HepG2 (cell line): ENCODE measurements around the gene KLF5. TPM values are rescaled to one million over a fixed set of nuclear protein-coding genes. Genes with fewer than 3 reads are reported as not detected.
A peak's percentile ranks its signal among the peaks of the same experiment; 100 is the strongest.

Experiments used
- ETV5 ChIP-seq: IDR thresholded peaks from 2 replicates; pipeline ENCODE4 v1.6.1; 2018; ENCODE audit warnings: missing biosample characterization, missing genetic modification reagents, inconsistent platforms, borderline replicate concordance
- HNF1A ChIP-seq, 2 experiments: sonication (generic) in 1 of 2; formaldehyde crosslinking in 1 of 2; IDR thresholded peaks; 2 replicates each; pipeline versions ENCODE4 v1.4.0 to v1.6.1; 2016 to 2020; ENCODE audit warnings: borderline replicate concordance in 1 of 2, low read depth in 1 of 2, mild to moderate bottlenecking in 1 of 2, missing genetic modification reagents in 1 of 2
- MIXL1 ChIP-seq: IDR thresholded peaks from 2 replicates; pipeline ENCODE4 v1.6.1; 2016
- NR2F6 ChIP-seq, 2 experiments: IDR thresholded peaks; 2 replicates each; pipeline ENCODE4 v1.6.1; 2016; ENCODE audit warnings: antibody characterized with exemption in 1 of 2, mild to moderate bottlenecking in 1 of 2
- SMC3 ChIP-seq: IDR thresholded peaks from 2 replicates; pipeline ENCODE4 v1.6.1; 2011; ENCODE audit warnings: low read length, improper control_type of control experiment
- SP5 ChIP-seq: IDR thresholded peaks from 2 replicates; pipeline ENCODE4 v1.6.1; 2016; ENCODE audit warnings: low read depth, borderline replicate concordance
- TCF7L2 ChIP-seq: IDR thresholded peaks from 2 replicates; pipeline ENCODE4 v1.6.1; 2011; ENCODE audit warnings: mild to moderate bottlenecking, low read depth, low read length, moderate library complexity
- TFE3 ChIP-seq: IDR thresholded peaks from 2 replicates; pipeline ENCODE4 v1.6.1; 2016
- U2AF1 ChIP-seq: fragments of 200-400 bp; formaldehyde crosslinking; optimal IDR thresholded peaks from 2 replicates; pipeline ENCODE3; 2017; ENCODE audit warnings: mild to moderate bottlenecking, low read depth, low read length
- ZNF124 ChIP-seq: sonication (generic); formaldehyde crosslinking; IDR thresholded peaks from 2 replicates; pipeline ENCODE4 v1.4.0; 2020; ENCODE audit warnings: missing genetic modification reagents
- ZNF556 ChIP-seq: sonication (generic); formaldehyde crosslinking; IDR thresholded peaks from 2 replicates; pipeline ENCODE4 v1.4.0; 2020; ENCODE audit warnings: mild to moderate bottlenecking, missing genetic modification reagents, borderline replicate concordance
- ZNF558 ChIP-seq: sonication (generic); formaldehyde crosslinking; IDR thresholded peaks from 2 replicates; pipeline ENCODE4 v1.9.0; 2022; ENCODE audit warnings: mild to moderate bottlenecking, missing genetic modification reagents, borderline replicate concordance
- ZNF792 ChIP-seq: IDR thresholded peaks from 2 replicates; pipeline ENCODE4 v1.6.1; 2016
- polyA plus RNA-seq, 8 experiments: library from polyadenylated mRNA; depleted of rRNA in 3 of 8; stranded (reverse) in 7 of 8; unstranded in 1 of 8; fragments of >200 nt; fragmentation: Illumina TruSeq in 4 of 8; extraction: Trizol in 4 of 8; gene quantifications; 2 replicates each; pipeline versions ENCODE4 v1.2.1 to v1.2.3, GENCODE V29; 2011 to 2016; ENCODE audit warnings: low read depth in 4 of 8, missing spikeins in 1 of 8, mixed read lengths in 1 of 8; ENCODE audit not compliant: insufficient read depth in 1 of 8
- total RNA-seq, 5 experiments: library from RNA; depleted of rRNA; stranded (reverse); fragments of >200 nt; fragmentation: Illumina TruSeq; extraction: Trizol; gene quantifications; 2 replicates each; pipeline ENCODE4 v1.2.3, GENCODE V29; 2016; ENCODE audit warnings: low read depth in 1 of 5
- TF ChIP-seq, protein P1 (sequence below): sonication (generic); formaldehyde crosslinking; IDR thresholded peaks from 2 replicates; pipeline ENCODE4 v1.4.0; 2020; ENCODE audit warnings: missing genetic modification reagents
- TF ChIP-seq, protein P2 (sequence below): sonication (generic); formaldehyde crosslinking; IDR thresholded peaks from 2 replicates; pipeline ENCODE4 v1.4.0; 2020; ENCODE audit warnings: missing genetic modification reagents
- TF ChIP-seq, protein P3 (sequence below): sonication (generic); formaldehyde crosslinking; IDR thresholded peaks from 2 replicates; pipeline ENCODE4 v1.4.0; 2020; ENCODE audit warnings: missing genetic modification reagents

KLF5 gene
- total and polyA plus RNA-seq, 2 of the 13 experiments (the other 11 are each of a cell fraction or from before 2014, with no cell fraction given): 1.7 to 9.2 TPM

GRCh38 chr13:73090116-73090822, 31.5 kb downstream of the KLF5 start (continued):
- TF ChIP-seq, protein P1, sequence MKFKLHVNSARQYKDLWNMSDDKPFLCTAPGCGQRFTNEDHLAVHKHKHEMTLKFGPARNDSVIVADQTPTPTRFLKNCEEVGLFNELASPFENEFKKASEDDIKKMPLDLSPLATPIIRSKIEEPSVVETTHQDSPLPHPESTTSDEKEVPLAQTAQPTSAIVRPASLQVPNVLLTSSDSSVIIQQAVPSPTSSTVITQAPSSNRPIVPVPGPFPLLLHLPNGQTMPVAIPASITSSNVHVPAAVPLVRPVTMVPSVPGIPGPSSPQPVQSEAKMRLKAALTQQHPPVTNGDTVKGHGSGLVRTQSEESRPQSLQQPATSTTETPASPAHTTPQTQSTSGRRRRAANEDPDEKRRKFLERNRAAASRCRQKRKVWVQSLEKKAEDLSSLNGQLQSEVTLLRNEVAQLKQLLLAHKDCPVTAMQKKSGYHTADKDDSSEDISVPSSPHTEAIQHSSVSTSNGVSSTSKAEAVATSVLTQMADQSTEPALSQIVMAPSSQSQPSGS (CRISPR knock-in tag): peak; percentile 93; the same call in 1 of the 2 replicates
- TF ChIP-seq TFE3 (CRISPR knock-in tag) (peak; percentile 49; the same call in 1 of the 2 replicates), ZNF124 (CRISPR knock-in tag) (0 out of 2 replicates have a peak, but pooled peaks have one; percentile 32), ETV5 (peak; percentile 100), HNF1A (IDR thresholded peaks at IDR 0.05; ENCODE audit: low read depth) (0 out of 2 replicates have a peak, but pooled peaks have one; percentile 35), HNF1A (CRISPR knock-in tag; IDR thresholded peaks at IDR 0.05; ENCODE audit: borderline replicate concordance) (peak; percentile 22; the same call in 1 of the 2 replicates), ZNF792 (CRISPR knock-in tag) (peak; percentile 82), MIXL1 (CRISPR knock-in tag) (no peak), ZNF558 (no peak), U2AF1 (no peak), NR2F6 (IDR thresholded peaks at IDR 0.05) (no peak), NR2F6 (CRISPR knock-in tag; IDR thresholded peaks at IDR 0.05) (peak; percentile 63), ZNF556 (CRISPR knock-in tag) (no peak), SMC3 (no peak), TCF7L2 (peak; percentile 62; the same call in 1 of the 2 replicates), SP5 (peak; percentile 97)
- TF ChIP-seq, protein P2, sequence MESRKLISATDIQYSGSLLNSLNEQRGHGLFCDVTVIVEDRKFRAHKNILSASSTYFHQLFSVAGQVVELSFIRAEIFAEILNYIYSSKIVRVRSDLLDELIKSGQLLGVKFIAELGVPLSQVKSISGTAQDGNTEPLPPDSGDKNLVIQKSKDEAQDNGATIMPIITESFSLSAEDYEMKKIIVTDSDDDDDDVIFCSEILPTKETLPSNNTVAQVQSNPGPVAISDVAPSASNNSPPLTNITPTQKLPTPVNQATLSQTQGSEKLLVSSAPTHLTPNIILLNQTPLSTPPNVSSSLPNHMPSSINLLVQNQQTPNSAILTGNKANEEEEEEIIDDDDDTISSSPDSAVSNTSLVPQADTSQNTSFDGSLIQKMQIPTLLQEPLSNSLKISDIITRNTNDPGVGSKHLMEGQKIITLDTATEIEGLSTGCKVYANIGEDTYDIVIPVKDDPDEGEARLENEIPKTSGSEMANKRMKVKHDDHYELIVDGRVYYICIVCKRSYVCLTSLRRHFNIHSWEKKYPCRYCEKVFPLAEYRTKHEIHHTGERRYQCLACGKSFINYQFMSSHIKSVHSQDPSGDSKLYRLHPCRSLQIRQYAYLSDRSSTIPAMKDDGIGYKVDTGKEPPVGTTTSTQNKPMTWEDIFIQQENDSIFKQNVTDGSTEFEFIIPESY (CRISPR knock-in tag): peak; percentile 21; the same call in 1 of the 2 replicates
- TF ChIP-seq, protein P3, sequence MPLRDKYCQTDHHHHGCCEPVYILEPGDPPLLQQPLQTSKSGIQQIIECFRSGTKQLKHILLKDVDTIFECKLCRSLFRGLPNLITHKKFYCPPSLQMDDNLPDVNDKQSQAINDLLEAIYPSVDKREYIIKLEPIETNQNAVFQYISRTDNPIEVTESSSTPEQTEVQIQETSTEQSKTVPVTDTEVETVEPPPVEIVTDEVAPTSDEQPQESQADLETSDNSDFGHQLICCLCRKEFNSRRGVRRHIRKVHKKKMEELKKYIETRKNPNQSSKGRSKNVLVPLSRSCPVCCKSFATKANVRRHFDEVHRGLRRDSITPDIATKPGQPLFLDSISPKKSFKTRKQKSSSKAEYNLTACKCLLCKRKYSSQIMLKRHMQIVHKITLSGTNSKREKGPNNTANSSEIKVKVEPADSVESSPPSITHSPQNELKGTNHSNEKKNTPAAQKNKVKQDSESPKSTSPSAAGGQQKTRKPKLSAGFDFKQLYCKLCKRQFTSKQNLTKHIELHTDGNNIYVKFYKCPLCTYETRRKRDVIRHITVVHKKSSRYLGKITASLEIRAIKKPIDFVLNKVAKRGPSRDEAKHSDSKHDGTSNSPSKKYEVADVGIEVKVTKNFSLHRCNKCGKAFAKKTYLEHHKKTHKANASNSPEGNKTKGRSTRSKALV (CRISPR knock-in tag): 0 out of 2 replicates have a peak, but pooled peaks have one; percentile 28
